Ammon's horn (tissue), 1 donor: ENCODE data around the gene TAMALIN.

ENCODE experiments used
- DNase-seq: peaks from one replicate; pipeline ENCODE4 v3.0.0-alpha.2; 2016; ENCODE audit warnings: low spot score

TAMALIN gene

DNA sequence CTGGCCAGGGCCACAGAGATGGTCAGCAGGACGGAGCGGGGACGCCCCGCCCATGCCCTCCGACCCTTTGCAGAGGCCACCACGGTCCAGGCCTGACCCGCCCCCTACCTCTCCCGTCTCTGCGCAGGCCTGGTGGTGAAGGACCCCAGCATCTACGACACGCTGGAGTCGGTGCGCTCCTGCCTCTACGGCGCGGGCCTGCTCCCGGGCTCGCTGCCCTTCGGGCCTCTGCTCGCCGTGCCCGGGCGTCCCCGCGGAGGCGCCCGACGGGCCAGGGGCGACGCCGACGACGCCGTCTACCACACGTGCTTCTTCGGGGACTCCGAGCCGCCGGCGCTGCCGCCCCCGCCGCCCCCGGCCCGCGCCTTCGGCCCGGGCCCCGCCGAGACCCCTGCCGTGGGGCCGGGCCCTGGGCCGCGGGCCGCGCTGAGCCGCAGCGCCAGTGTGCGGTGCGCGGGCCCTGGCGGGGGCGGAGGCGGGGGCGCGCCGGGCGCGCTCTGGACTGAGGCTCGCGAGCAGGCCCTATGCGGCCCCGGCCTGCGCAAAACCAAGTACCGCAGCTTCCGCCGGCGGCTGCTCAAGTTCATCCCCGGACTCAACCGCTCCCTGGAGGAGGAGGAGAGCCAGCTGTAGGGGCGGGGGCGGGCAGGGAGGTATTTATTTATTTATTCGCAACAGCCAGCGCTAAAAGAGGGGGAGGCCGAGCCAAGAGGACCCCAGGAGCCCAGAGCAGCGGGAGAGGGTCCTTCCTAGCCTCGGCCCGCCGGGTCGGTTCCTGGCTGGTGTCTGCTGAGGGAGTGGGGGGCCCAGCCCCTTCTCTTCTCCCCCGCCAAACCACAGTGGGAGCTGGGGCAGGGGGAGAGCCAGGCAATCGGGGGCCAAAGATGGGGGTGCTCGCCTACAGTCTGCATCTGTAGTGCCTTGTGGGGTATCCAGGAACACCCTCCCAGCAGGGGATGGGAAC lies 8.1 kb downstream of the TAMALIN start:
- no peak for DNase-seq

DNA sequence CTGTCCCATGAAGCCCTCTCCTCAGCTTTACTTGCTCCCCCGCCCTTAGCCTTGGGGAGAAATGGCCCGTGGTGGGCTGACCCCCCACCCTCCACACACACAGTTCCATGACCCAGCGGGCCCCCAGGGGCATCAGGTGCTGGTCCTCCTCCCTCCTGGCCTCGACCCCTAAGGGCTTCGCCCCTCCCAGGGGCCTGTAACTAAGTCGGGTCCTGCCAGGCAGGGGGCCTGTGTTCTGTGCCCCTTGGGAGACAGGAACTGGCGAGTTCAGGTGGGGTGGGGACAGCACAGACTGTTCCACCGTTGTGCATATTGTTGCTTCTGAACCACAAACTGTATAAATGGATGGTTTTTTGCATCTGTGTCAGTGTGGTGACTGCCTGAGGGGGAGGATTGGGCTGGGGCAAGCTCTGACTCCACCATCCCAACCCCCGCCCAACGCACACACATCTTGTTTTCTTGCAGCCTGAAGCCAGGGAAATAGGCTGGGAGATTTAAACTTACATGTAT lies 8.8 kb downstream of the TAMALIN start:
- peak; percentile 53 for DNase-seq

- no peak for DNase-seq
Observed at GRCh38 chr12:52018433-52019112, 11.8 kb downstream of the TAMALIN start.

- DNase-seq = peak; percentile 55
Observed at GRCh38 chr12:52019113-52019770, 12.5 kb downstream of the TAMALIN start.

- DNase-seq = peak; percentile 67
Observed at GRCh38 chr12:52020539-52021336, 14.0 kb downstream of the TAMALIN start.

DNA sequence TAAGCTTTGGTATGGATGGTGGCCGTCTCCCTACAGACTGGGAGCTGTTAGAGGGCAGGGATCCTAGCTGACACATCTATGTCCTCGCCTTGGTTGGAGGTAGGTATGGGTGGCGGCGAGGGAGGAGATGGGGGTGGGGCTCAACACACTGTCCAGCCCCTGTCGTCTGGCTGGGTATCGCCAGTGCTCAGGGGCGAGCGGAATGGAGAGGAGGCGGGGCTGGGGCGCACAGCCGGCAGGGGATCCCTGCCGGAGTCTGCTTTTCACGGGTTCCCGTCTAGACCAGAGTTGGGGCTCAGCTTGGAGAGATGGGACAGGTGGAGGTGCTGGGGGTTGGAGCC lies 16.1 kb downstream of the TAMALIN start:
- no peak for DNase-seq

GRCh38 chr12:52023182-52023975 lies 16.6 kb downstream of the TAMALIN start:
- DNase-seq = peak; percentile 87

DNA sequence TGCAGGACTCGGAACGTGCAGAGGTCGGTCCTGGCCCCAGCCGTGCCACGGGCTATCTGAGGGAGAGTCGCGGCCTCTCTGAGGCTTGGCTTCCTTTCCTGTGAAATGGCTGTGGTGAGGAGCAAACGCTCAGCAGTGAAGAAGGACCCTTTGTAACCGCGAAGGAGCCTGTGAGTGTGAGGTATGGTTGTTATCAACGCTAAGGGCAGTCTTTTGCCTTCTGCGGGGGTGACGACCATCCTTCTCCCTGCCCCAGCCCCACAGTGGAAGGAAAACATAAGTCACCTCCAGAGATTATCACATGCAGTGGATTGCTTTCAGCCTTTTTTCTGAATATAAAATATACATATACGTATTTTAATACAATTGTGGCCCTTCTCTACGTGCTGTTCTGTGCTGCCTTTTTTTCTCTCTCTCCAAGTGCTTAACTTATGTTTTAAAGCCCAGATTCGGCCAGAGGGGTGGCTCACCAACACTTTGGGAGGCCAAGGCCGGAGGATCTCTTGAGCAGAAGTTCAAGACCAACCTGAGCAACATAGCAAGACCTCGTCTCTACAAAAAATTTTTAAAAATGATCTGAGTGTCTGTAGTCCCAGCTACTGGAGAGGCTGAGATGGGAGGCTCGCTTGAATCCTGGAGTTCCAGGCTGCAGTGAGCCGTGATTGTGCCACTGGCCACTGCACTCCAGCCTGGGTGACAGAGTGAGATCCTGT lies 17.4 kb downstream of the TAMALIN start:
- no peak for DNase-seq

- DNase-seq = no peak
Observed at GRCh38 chr12:52024845-52025230, 18.1 kb downstream of the TAMALIN start.

DNA sequence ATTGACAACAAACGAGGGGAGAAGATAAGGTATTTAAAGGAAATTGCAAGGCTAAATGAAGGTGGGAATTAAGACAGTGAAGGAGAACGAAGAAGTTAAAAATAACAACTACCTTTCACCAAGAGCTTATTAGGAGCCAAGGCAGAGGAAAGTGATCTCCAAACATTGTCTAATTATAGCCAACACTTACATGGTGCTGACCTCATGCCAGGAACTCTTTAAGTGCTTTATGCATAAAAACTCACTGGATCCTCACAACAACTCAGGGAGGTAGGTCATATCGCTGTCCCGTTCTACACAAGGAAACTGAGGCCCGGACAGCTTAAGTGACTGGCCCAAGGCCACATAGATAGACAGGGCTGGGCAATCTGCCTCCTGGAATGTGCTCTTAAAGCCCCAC lies 19.5 kb downstream of the TAMALIN start:
- no peak for DNase-seq

GRCh38 chr12:52027085-52027843 lies 20.5 kb downstream of the TAMALIN start:
- no peak for DNase-seq

GRCh38 chr12:52029685-52030084 lies 22.9 kb downstream of the TAMALIN start:
- DNase-seq = peak; percentile 73

GRCh38 chr12:52032446-52032803 lies 25.7 kb downstream of the TAMALIN start:
- DNase-seq = peak; percentile 79

DNA sequence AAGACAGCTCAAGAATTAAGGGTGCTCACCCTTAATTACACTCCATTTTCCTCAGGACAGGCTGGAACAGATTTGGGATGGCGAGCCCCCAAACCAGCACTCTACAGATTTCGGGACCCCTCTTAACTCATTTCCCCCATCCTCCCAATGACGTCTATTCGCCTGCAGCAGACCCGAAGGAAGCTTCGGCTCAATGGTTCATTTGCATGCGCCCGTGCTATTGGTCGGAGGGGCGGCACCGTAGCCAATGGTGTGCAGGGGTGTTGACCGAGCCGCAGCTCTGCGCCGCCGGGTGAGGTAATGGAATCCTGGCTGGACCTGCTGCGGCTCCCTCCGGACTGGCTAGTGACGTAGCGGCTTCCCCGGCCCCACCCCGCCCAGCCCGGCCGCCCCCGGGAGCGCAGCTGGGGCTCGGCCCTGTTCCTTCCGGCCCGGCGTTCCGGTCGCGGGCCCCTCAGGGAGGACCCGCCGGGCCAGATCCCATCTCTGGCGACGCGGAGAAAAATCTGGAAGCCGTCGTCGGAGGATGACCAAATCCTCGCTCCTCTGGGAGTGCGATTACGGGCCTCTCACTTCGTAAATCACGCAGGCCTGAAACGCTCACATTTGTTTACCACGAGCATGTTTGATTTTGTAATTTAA lies 26.2 kb downstream of the TAMALIN start:
- peak; percentile 99 for DNase-seq

DNA sequence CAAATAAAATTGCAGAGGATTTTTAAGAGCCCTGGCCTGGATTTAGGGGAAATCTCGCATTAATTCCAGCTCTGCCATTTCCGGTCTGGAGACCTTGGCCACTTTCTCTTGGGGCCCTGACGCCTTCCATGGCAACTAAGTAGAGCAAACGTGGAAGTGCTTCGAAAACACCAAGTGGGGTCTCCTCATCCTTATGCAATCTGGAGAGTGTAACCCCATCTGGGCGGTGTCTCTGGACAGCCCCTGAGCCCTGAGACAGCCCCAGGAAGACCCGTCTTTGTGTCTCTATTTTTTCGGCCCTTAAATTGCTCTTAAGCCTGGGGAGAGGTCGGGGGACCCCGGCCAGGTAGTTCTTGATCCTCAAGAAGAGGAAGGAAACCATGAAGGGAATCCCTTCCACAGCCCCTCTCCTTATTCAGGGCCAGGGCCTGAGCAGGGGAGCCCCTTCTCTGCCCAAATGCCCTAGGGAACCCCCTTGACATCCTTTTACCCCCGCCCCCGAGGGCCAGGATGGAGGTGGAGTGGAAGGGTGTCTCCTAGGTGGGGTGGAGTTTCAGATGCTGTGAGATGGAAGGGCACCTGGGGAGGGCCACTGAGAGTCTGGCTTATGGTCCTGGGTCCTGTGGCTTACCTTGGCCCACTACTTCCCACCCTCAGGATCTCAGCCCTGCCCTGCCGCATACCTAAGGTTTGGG lies 26.8 kb downstream of the TAMALIN start:
- DNase-seq = no peak

GRCh38 chr12:52035190-52035589 lies 28.4 kb downstream of the TAMALIN start:
- DNase-seq = no peak

DNA sequence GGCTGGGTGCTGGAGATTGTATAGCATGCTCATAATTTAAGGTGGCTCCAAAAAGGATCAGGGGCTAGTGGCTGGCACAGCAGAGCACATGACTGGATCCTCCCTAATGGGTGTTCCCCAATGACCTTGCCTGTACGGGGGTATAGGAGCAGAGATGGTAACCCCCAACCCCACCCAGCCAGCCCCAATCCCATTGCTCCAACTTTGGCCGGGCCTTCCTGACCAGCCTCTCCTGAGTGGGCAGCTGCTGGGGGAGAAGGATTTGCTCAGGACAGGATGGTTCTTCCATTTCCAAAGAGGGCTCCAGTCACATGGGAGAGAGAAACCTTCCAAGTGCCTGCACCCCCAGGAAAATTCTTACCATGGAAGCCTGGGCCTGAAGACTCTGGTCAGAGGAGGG lies 29.2 kb downstream of the TAMALIN start:
- DNase-seq = no peak

DNA sequence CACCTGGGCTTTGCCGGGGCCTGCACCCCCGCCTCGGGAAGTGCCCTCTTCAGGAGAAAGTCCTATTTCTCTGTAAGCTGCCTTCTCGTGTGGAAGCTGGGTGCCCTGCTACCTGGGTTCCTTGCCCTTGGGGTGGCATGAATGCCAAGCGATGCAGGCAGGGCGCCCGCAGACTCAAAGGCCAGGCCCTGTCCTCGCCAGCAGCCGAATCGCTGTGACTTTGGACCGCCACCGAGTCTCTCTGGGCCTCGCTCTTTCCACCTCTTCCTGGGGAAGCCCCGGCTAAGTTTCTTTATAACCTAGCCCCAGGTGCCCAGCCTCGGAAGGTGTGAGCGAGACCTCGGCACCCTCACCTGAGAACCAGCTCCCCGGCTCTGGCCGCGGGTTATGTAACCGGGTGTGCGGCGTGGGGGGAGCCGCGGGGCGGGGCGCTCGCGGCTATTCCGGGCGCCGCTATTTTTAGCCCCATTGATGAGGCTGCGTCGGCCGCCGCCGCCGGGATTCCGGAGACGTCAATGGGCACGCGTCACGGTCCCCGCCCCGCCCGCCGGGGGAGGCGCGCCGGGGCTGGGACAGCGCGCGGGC lies 29.9 kb downstream of the TAMALIN start:
- DNase-seq = peak; percentile 79
